Astrocyte (in vitro differentiated cells and primary cell): ENCODE results near the gene SLC43A3.

ENCODE experiments used
- EZH2 ChIP-seq: IDR thresholded peaks from 2 replicates; pipeline ENCODE4 v1.6.1; 2012; ENCODE audit warnings: mild to moderate bottlenecking, low read length, inconsistent platforms; ENCODE audit not compliant: insufficient read depth
- TF ChIP-seq, protein P1 (sequence below): IDR thresholded peaks from 2 replicates; pipeline ENCODE4 v1.5.1; 2011; ENCODE audit warnings: low read depth, mild to moderate bottlenecking, inconsistent platforms, low read length, moderate library complexity; ENCODE audit not compliant: insufficient read depth

DNA sequence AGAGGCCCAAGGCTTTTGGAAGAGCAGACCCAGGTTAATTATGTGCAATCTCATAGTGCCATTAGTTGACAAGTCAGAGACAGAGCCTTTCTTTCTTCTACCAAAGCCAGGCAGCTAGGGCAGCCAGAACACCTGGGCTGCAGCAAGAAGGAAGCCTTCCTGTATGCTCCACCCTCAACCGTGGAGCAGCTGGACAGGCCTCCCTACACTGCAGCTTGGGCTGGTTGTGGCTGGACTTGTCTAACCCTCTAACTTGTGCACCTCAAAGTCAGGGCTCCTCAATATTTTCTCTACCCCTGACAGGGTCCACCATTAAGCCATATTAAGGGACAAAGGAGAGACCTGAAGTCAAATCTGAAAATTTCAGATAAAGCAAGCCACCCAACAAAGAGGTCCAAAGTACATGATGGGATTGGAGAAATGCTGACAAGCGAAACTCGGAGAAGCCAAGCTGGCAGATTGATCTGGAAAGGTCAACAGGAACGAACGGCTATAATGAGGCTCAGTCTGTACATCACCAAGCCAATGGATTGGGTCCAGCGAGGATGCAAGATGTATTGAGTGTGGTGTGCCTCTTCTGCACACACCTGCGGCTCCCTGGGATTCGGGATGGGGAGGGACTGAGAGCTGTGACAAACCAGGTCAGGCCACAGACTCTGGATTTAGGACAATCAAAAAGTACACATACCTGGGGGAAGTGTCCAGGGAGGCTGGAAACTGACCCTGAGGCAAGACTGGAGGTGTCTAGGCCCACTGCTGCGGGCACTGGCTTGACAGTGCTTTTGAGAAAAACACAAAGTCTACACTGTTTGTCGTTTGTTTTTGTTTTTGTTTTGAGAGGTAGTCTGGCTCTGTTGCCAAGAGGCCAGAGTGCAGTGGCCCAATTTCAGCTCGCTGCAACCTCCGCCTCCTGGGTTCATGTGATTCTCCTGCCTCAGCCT lies 11.7 kb upstream of the SLC43A3 start:
- TF ChIP-seq, protein P1, sequence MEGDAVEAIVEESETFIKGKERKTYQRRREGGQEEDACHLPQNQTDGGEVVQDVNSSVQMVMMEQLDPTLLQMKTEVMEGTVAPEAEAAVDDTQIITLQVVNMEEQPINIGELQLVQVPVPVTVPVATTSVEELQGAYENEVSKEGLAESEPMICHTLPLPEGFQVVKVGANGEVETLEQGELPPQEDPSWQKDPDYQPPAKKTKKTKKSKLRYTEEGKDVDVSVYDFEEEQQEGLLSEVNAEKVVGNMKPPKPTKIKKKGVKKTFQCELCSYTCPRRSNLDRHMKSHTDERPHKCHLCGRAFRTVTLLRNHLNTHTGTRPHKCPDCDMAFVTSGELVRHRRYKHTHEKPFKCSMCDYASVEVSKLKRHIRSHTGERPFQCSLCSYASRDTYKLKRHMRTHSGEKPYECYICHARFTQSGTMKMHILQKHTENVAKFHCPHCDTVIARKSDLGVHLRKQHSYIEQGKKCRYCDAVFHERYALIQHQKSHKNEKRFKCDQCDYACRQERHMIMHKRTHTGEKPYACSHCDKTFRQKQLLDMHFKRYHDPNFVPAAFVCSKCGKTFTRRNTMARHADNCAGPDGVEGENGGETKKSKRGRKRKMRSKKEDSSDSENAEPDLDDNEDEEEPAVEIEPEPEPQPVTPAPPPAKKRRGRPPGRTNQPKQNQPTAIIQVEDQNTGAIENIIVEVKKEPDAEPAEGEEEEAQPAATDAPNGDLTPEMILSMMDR = no peak
- no peak for TF ChIP-seq EZH2
